ENCODE data around the gene OR4S2. TPM values are rescaled to one million over a fixed set of nuclear protein-coding genes. Genes with fewer than 3 reads are reported as not detected.

OR4S2 gene
- total RNA-seq = not detected
- long read RNA-seq = 0 reads

- DNase-seq (ENCODE audit: low spot score) = no peak
These were observed at the start of gene OR4S2 for GRCh38 chr11:55648027-55648426. TSS of gene OR4S2 (plus strand) at chr11:55648327. CDS start at chr11:55650904, 2,577 bp downstream.

GRCh38 chr11:55607545-55607944 is 40.6 kb upstream of the OR4S2 start, which contains the start of gene OR4C11:
TSS of gene OR4C11 (minus strand) at chr11:55607645. CDS start at chr11:55604373, 3,272 bp downstream.
- DNase-seq (ENCODE audit: low spot score) = no peak

GRCh38 chr11:55624531-55624930 is 23.6 kb upstream of the OR4S2 start:
- no peak for DNase-seq (ENCODE audit: low spot score)

- no peak for DNase-seq (ENCODE audit: low spot score)
These were observed 13.3 kb upstream of the OR4S2 start, which contains the start of gene OR4P4 for GRCh38 chr11:55634813-55635212. TSS of gene OR4P4 (plus strand) at chr11:55635113.

GRCh38 chr11:55652560-55652959 is 4.4 kb downstream of the OR4S2 start:
- no peak for DNase-seq (ENCODE audit: low spot score)

- DNase-seq (ENCODE audit: low spot score) = no peak
These were observed 7.0 kb downstream of the OR4S2 start for GRCh38 chr11:55655096-55655495.

GRCh38 chr11:55658031-55658573 is 10.0 kb downstream of the OR4S2 start:
- no peak for DNase-seq (ENCODE audit: low spot score)

GRCh38 chr11:55658608-55659007 is 10.5 kb downstream of the OR4S2 start:
- no peak for DNase-seq (ENCODE audit: low spot score)

GRCh38 chr11:55661901-55662300 is 13.8 kb downstream of the OR4S2 start, which contains the start of gene OR4C6:
TSS of gene OR4C6 (plus strand) at chr11:55662201. CDS start at chr11:55665167, 2,966 bp downstream.
- no peak for DNase-seq (ENCODE audit: low spot score)

- no peak for DNase-seq (ENCODE audit: low spot score)
These were observed 21.2 kb downstream of the OR4S2 start for GRCh38 chr11:55669376-55669775.

GRCh38 chr11:55673860-55674259 is 25.7 kb downstream of the OR4S2 start:
- DNase-seq (ENCODE audit: low spot score) = no peak

GRCh38 chr11:55697817-55698216 is 49.7 kb downstream of the OR4S2 start:
- DNase-seq (ENCODE audit: low spot score) = no peak

GRCh38 chr11:55701429-55701828 is 53.3 kb downstream of the OR4S2 start:
- DNase-seq (ENCODE audit: low spot score) = no peak

Other genes starting within 250 kb of the OR4S2 start
- not detected for gene OR4C15, start 93.9 kb upstream of the OR4S2 start, total RNA-seq
- not detected for gene OR4C16, start 76.2 kb upstream of the OR4S2 start, total RNA-seq
- gene OR4C11, start 40.7 kb upstream of the OR4S2 start, total RNA-seq = not detected
- gene OR4P4, start 13.2 kb upstream of the OR4S2 start, total RNA-seq = not detected
- gene OR4C6, start 13.9 kb downstream of the OR4S2 start, total RNA-seq = not detected
- gene OR5D13, start 125.1 kb downstream of the OR4S2 start, total RNA-seq = not detected
- gene OR5D14, start 147.2 kb downstream of the OR4S2 start, total RNA-seq = not detected
- not detected for gene OR5L1, start 163.0 kb downstream of the OR4S2 start, total RNA-seq
- gene OR5D18, start 171.3 kb downstream of the OR4S2 start, total RNA-seq = not detected
- not detected for gene OR5L2, start 178.9 kb downstream of the OR4S2 start, total RNA-seq
- gene OR5D16, start 190.4 kb downstream of the OR4S2 start, total RNA-seq = not detected
- gene TRIM51, start 235.0 kb downstream of the OR4S2 start, total RNA-seq = not detected

Measured in mesenteric fat pad (tissue), 1 donor.